Activated naive CD8-positive, alpha-beta T cell treated with anti-CD3 and anti-CD28 coated beads, Interleukin-2, amount 10 ng/mL, durations not matched to agents 7 days and 5 days (primary cell): Measurements from ENCODE around the gene ZSCAN10. TPM values are rescaled to one million over a fixed set of nuclear protein-coding genes. Genes with fewer than 3 reads are reported as not detected.
A peak's percentile ranks its signal among the peaks of the same experiment; 100 is the strongest.

ENCODE experiments used
- ATAC-seq: fragments of 150-1000 bp; cut with Tn5 transposase; one replicate; pipeline ENCODE4 v1.10.0; 2021; ENCODE audit warnings: low read depth, moderate library complexity
- POLR2A ChIA-PET: fragments of 350-600 bp; sonication (Branson Sonifier 250); formaldehyde crosslinking; loops from one replicate; lab custom pipeline; 2021; ENCODE audit warnings: antibody characterized with exemption; lab: Charles Lee
- DNase-seq: peaks from one replicate; pipeline ENCODE4 v3.0.0; 2021
- H3K27ac Mint-ChIP-seq: one replicate; pipeline ENCODE4 v1.8.0; 2022; ENCODE audit warnings: mild to moderate bottlenecking, mixed read lengths
- H3K27me3 Mint-ChIP-seq: one replicate; pipeline ENCODE4 v1.8.0; 2022; ENCODE audit warnings: mild to moderate bottlenecking, moderate library complexity, mixed read lengths
- H3K36me3 Mint-ChIP-seq: one replicate; pipeline ENCODE4 v1.8.0; 2021; ENCODE audit warnings: mild to moderate bottlenecking, mixed read lengths
- H3K4me1 Mint-ChIP-seq: one replicate; pipeline ENCODE4 v1.8.0; 2021; ENCODE audit warnings: mixed read lengths
- H3K4me3 Mint-ChIP-seq: one replicate; pipeline ENCODE4 v1.8.0; 2022; ENCODE audit warnings: mild to moderate bottlenecking, moderate library complexity, mixed read lengths
- H3K9me3 Mint-ChIP-seq: one replicate; pipeline ENCODE4 v1.8.0; 2021; ENCODE audit warnings: mixed read lengths
- total RNA-seq, 2 experiments: library from RNA; stranded (reverse); gene quantifications; one replicate each; pipeline ENCODE4 v1.2.3, GENCODE V29; 2021

The ZSCAN10 gene
- total RNA-seq, 2 experiments from 2014 or later, result 0.37 to 0.39 TPM

DNA sequence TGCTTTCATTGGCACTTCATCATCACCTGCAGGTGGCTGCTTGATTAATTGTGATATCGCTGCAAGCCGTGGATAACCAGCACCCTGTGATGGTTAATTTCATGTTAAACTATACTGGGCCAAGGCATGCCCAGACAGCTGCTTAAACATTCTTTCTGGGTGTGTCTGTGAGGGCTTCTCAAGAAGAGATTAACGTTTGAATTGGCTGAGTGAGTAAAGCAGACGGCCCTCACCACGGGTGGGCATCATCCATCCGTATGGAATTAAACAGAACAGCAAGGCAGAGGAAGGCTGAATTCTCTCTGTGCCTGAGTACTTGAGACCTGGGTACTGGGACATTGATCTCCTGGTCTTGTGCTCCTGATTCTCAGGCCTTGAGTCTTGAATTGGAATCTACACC is 28.7 kb upstream of the ZSCAN10 start:
- no peak overlapping the region for H3K27ac Mint-ChIP-seq
- H3K36me3 Mint-ChIP-seq, result peaks cover 11% of the 10 kb centered on the region
- ATAC-seq, result no peak
- H3K4me3 Mint-ChIP-seq, result peak overlapping the region; percentile 96
- POLR2A ChIA-PET, result interaction anchor here (0.8 to 7.0 kb wide), 5 partner anchors 21 to 96 kb away, joined by 3 to 121 read pairs (median 43); partner anchors contain the start of gene IL32
- H3K9me3 Mint-ChIP-seq, result no peaks in the 10 kb centered on the region
- H3K4me1 Mint-ChIP-seq, result peaks cover 37% of the 10 kb centered on the region
- no peaks in the 10 kb centered on the region for H3K27me3 Mint-ChIP-seq
- DNase-seq, result no peak

DNA sequence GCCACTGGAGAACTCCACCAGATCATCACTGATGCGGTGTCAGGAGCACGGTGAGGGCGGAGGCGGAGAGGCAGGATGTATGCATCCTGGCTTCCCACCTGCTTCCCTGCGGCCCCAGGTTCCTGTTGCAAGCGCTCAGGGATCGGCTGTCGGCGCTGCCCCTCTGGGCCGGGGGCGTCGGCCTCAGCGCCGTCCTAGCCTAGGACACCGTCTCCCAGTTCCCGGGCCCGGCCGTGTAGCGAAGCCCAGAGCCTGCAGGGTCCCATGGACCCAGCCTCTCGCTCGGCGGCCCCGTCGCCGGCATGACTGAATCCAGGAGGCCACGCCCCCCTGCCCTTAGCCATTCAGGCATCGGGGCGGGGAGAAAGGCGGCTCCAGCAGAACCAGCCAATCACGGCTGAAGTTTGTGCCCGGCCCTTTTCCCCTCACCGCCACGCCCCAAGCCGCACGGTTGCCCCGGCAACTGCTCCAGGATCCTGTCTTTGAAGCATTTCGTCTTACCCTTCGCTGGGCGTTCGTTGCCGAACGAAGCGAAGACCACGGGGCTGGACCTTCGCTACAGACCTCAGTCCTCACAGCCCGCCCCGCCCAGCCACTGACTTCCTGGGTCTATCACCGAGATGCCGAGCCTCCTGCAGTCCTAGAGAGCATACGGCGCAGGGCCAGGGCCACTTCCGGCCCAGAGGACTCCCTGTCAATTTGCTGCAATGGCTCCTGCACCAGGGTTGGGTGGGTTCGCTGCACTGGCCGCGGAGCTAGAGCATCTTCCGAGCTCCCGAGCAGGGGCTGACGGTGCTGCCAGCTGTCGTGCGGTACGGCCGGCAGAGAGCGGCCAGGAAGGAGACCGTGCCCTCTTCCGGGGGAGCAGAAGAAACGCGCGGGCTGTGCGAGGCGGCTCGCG is 25.1 kb upstream of the ZSCAN10 start:
- Mint-ChIP-seq H3K27ac (peak overlapping the region; percentile 98), H3K36me3 (peaks cover 5% of the 10 kb centered on the region), H3K27me3 (no peaks in the 10 kb centered on the region), H3K4me1 (peaks cover 28% of the 10 kb centered on the region), H3K4me3 (peak overlapping the region; percentile 97), H3K9me3 (no peaks in the 10 kb centered on the region)
- POLR2A ChIA-PET, result interaction anchor here (0.6 to 7.0 kb wide), 16 partner anchors 10 to 379 kb away, joined by 3 to 121 read pairs (median 4); partner anchors contain the start of genes HCFC1R1, IL32, THOC6 and ZNF213
- DNase-seq (peak; percentile 98), ATAC-seq (peak; percentile 86)

DNA sequence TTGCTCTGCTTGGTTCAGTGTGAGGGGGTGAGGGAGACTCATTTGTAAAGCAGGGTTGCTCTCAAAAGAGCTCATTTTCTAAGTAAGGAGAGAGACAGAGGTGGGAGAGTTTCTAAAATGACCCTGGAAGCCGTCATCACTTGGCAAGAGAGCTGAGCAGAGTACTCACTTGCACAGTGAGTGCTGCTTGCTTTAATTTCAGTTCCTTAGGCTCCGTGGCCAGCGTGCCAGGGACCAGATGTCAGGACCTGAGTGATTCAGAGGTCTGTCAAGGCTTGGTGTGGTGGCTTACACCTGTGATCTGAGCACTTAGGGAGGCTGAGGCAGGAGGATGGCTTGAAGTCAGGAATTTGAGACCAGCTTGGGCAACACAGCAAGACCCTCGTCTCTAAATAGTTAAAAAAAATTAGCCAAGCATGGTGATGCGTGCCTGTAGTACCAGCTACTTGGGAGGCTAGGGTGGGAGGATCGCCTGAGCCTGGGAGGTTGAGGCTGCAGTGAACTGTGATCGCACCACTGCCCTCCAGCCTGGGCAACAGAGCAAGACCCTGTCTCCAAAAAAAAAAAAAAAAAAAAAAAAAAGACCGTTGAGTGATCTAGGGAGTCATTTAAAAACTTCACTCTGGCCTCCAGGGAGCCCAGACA is 24.0 kb upstream of the ZSCAN10 start:
- H3K4me1 Mint-ChIP-seq, result peaks cover 26% of the 10 kb centered on the region
- POLR2A ChIA-PET, result interaction anchor here (0.6 to 1.2 kb wide), 8 partner anchors 12 to 55 kb away, joined by 3 to 4 read pairs (median 3); partner anchors contain the start of gene ZNF213
- peak overlapping the region; percentile 98 for H3K27ac Mint-ChIP-seq
- peaks cover 5% of the 10 kb centered on the region for H3K36me3 Mint-ChIP-seq
- H3K9me3 Mint-ChIP-seq, result no peaks in the 10 kb centered on the region
- no peaks in the 10 kb centered on the region for H3K27me3 Mint-ChIP-seq
- no peak for DNase-seq
- ATAC-seq, result no peak
- H3K4me3 Mint-ChIP-seq, result peak overlapping the region; percentile 97

DNA sequence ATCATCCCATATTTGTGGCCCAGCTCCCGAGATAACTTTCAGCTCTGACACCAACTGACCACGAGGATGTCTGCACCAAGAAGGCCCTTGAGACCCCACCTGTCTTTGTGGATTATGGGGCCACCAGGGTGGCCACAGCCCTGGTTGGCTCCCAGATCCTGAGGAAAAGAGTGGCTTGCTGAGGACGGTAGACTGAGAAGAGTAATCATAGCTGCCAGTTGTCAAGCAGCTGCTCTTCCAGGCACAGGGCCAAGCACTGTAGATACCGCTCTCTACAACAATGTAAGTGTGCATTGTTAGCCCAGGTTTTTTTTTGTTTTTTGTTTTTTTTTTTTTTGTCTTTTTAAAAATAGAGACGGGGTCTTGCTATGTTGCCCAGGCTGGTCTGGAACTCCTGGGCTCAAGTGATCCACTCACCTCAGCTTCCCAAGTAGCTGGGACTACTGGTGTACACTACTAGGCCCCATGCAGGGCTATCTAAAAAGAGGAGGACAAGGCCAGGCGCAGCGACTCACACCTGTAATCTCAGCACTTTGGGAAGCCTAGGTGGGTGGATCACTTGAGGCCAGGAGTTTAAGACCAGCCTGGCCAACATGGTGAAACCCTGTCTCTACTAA is 22.9 kb upstream of the ZSCAN10 start:
- no peaks in the 10 kb centered on the region for H3K27me3 Mint-ChIP-seq
- H3K36me3 Mint-ChIP-seq, result peaks cover 2% of the 10 kb centered on the region
- H3K4me3 Mint-ChIP-seq, result no peak overlapping the region
- ATAC-seq (no peak), DNase-seq (no peak)
- POLR2A ChIA-PET, result interaction anchor here (0.8 to 1.2 kb wide), 4 partner anchors 15 to 54 kb away, joined by 3 to 4 read pairs (median 3); no protein-coding TSS in a partner anchor
- H3K9me3 Mint-ChIP-seq, result no peaks in the 10 kb centered on the region
- peak overlapping the region; percentile 42 for H3K27ac Mint-ChIP-seq
- peaks cover 16% of the 10 kb centered on the region for H3K4me1 Mint-ChIP-seq

DNA sequence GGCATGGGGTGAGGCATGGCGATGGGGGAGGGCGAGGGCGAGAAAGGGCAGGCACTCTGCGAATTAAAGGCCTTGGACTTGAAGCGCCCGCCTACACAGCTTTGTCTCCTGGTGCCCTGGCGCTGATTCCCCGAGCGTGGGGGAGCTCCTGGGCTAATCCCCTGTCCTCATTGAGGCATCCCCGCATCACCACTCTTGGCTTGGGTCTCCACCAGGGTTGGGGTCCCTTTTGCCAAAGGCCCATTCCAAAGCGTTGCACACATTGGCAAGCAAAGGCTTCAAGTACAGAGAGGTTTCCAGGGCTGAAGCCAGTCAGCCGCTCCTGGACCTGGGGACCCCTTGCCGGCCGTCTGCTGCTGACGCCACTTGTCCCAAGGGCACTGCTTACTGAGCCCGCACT is 21.3 kb upstream of the ZSCAN10 start:
- no peak overlapping the region for H3K27ac Mint-ChIP-seq
- H3K36me3 Mint-ChIP-seq, result peaks cover 1% of the 10 kb centered on the region
- H3K4me1 Mint-ChIP-seq, result peaks cover 8% of the 10 kb centered on the region
- no peaks in the 10 kb centered on the region for H3K27me3 Mint-ChIP-seq
- no peak overlapping the region for H3K4me3 Mint-ChIP-seq
- H3K9me3 Mint-ChIP-seq, result no peaks in the 10 kb centered on the region
- no peak for ATAC-seq
- no peak for DNase-seq
- POLR2A ChIA-PET, result interaction anchor here (1.2 kb wide), 1 partner anchor 22 kb away, joined by 4 read pairs; the partner anchor contains the start of gene ZSCAN10

DNA sequence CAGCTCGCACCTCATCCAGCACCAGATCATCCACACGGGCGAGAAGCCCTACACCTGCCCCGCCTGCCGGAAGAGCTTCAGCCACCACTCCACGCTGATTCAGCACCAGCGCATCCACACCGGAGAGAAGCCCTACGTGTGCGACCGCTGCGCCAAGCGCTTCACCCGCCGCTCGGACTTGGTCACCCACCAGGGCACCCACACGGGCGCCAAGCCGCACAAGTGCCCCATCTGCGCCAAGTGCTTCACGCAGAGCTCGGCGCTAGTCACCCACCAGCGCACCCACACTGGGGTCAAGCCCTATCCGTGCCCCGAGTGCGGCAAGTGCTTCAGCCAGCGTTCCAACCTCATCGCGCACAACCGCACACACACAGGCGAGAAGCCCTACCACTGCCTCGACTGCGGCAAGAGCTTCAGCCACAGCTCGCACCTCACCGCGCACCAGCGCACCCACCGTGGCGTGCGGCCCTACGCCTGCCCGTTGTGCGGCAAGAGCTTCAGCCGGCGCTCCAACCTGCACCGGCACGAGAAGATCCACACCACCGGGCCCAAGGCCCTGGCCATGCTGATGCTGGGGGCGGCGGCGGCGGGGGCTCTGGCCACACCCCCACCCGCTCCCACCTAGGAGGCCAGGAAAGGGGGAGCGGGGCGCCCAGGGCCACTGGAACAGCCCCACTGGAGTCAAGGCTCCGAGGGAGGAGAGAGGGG is 20.8 kb upstream of the ZSCAN10 start:
- H3K27ac Mint-ChIP-seq, result no peak overlapping the region
- H3K4me3 Mint-ChIP-seq, result no peak overlapping the region
- no peaks in the 10 kb centered on the region for H3K36me3 Mint-ChIP-seq
- ATAC-seq (no peak), DNase-seq (no peak)
- H3K9me3 Mint-ChIP-seq, result no peaks in the 10 kb centered on the region
- POLR2A ChIA-PET, result interaction anchor here (0.9 to 1.2 kb wide), 3 partner anchors 9 to 21 kb away, joined by 3 to 4 read pairs (median 3); partner anchors contain the start of gene ZSCAN10
- no peaks in the 10 kb centered on the region for H3K27me3 Mint-ChIP-seq
- peaks cover 5% of the 10 kb centered on the region for H3K4me1 Mint-ChIP-seq

DNA sequence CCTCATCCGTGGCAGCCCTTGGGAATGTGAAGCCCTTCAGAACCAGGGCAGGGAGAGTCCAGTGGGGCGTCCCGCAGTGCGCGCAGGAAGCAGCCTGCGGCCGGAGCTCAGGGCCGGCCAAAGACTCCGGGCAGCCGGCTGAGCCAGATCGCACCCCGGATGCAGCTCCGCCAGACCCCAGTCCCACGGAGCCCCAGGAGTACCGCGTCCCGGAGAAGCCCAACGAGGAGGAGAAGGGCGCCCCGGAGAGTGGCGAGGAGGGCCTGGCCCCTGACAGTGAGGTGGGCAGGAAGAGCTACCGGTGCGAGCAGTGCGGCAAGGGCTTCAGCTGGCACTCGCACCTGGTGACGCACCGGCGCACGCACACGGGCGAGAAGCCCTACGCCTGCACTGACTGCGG is 20.2 kb upstream of the ZSCAN10 start:
- Mint-ChIP-seq H3K27me3 (no peaks in the 10 kb centered on the region), H3K4me1 (peaks cover 5% of the 10 kb centered on the region), H3K9me3 (no peaks in the 10 kb centered on the region), H3K4me3 (no peak overlapping the region), H3K36me3 (no peaks in the 10 kb centered on the region), H3K27ac (no peak overlapping the region)
- ATAC-seq, result no peak
- POLR2A ChIA-PET, result interaction anchor here (0.9 to 1.2 kb wide), 2 partner anchors 8 to 13 kb away, joined by 3 read pairs; no protein-coding TSS in a partner anchor
- DNase-seq, result no peak

DNA sequence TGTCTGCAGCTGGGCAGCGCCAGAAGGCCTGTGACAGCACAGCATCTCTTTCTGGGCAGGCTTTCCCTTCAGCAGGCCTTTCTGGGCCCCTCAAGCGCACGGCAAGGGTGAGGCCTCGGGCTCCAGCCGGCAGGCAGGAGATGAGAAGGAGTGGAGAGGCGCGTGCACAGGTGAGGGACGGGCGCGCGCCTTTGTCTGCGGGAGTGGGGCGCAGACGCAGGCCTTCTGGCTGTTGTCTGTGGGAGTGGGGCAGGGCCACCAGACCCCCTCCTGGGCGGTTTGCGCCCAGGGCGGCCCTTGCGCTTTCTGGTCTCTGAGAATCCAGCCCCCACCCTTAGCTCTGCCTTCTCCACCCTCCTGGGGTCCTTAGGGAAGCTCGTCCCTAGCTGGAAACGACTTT is 19.8 kb upstream of the ZSCAN10 start:
- Mint-ChIP-seq H3K27ac (no peak overlapping the region), H3K4me3 (no peak overlapping the region)

DNA sequence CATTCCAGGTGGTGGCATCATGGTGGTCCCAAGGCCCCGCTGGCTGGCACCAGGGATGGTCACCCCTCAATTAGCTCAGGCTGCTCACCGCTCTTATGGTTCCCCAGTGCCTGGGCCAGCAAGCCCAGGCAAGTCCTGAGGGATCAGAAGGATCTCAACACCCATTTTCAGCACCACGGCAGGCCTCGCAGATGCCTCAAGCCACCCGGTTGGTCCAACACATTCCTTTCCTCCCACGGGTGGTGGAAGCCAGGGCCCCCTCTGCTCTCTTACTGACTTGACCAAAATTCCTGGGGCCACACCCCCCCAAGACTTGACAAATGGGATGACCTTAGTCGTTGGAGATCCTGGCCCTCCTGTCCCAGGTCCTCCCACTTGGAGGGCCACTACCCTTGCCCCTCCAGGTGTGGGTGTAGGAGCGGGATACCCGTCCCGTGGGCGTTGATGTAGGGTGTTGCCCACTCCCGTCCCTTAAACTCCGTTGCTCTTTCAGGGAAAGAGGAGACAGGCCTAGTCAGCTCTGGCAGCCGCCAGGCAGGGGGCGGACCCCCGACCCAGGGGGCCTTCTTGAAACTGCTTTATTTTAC is 19.2 kb upstream of the ZSCAN10 start:
- Mint-ChIP-seq H3K9me3 (no peaks in the 10 kb centered on the region), H3K4me3 (no peak overlapping the region), H3K4me1 (peaks cover 1% of the 10 kb centered on the region), H3K27me3 (no peaks in the 10 kb centered on the region), H3K27ac (no peak overlapping the region), H3K36me3 (no peaks in the 10 kb centered on the region)
- ATAC-seq (no peak), DNase-seq (no peak)
- POLR2A ChIA-PET, result interaction anchor here (0.6 to 1.3 kb wide), 2 partner anchors 12 to 27 kb away, joined by 3 read pairs; no protein-coding TSS in a partner anchor

More for the DNA sequence above, 19.8 kb upstream of the ZSCAN10 start:
- Mint-ChIP-seq H3K4me1 (peaks cover 5% of the 10 kb centered on the region), H3K27me3 (no peaks in the 10 kb centered on the region), H3K36me3 (no peaks in the 10 kb centered on the region), H3K9me3 (no peaks in the 10 kb centered on the region)
- DNase-seq, result no peak
- no peak for ATAC-seq
- POLR2A ChIA-PET, result interaction anchor here (0.6 to 1.2 kb wide), 2 partner anchors 12 to 28 kb away, joined by 3 read pairs; no protein-coding TSS in a partner anchor

DNA sequence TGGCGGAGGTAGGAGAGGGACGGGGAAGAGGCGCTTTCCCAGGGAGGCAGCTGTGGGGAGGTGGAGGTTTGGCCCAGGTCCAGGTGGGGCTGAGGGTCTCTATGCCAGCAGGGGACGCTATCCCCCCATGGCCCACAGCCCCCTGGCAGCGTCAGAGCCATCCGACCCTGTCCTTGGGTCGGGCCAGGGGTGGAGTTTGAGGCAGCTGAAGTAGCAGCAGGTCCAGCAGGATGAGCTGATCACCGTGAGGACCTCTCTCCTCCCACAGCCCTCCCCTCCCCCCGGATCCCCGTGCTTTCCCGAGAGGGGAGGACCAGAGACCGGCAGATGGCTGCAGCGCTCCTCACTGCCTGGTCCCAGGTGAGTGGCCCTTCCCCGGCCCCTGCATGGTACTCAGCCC is 16.5 kb upstream of the ZSCAN10 start:
- H3K9me3 Mint-ChIP-seq, result no peaks in the 10 kb centered on the region
- H3K4me1 Mint-ChIP-seq, result no peaks in the 10 kb centered on the region
- H3K27me3 Mint-ChIP-seq, result no peaks in the 10 kb centered on the region
- no peak for DNase-seq
- no peaks in the 10 kb centered on the region for H3K36me3 Mint-ChIP-seq
- no peak for ATAC-seq
- POLR2A ChIA-PET, result no interaction called here
- no peak overlapping the region for H3K27ac Mint-ChIP-seq
- H3K4me3 Mint-ChIP-seq, result no peak overlapping the region

DNA sequence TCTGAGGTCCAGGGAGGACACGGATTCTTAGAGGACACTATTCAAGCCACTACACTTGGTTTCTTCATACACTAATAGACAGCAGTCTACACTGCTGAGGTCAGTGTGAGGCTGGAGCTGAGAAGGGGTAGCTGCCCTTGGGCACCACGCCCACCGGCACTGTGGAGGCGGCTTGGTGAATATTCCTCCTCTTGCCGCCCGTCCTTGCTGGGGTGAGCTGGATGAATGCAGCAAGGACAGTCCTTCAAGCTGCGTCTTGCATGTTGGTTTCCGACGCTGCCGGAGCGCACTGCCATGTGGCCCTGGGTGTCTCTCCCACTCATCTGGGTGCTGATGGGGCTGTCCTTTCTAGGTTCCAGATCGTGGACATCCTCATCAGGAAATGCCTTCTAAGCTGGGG is 15.9 kb upstream of the ZSCAN10 start:
- Mint-ChIP-seq H3K4me3 (no peak overlapping the region), H3K36me3 (no peaks in the 10 kb centered on the region), H3K27ac (no peak overlapping the region), H3K4me1 (no peaks in the 10 kb centered on the region), H3K9me3 (no peaks in the 10 kb centered on the region), H3K27me3 (no peaks in the 10 kb centered on the region)
- DNase-seq (no peak), ATAC-seq (no peak)
- POLR2A ChIA-PET, result no interaction called here

DNA sequence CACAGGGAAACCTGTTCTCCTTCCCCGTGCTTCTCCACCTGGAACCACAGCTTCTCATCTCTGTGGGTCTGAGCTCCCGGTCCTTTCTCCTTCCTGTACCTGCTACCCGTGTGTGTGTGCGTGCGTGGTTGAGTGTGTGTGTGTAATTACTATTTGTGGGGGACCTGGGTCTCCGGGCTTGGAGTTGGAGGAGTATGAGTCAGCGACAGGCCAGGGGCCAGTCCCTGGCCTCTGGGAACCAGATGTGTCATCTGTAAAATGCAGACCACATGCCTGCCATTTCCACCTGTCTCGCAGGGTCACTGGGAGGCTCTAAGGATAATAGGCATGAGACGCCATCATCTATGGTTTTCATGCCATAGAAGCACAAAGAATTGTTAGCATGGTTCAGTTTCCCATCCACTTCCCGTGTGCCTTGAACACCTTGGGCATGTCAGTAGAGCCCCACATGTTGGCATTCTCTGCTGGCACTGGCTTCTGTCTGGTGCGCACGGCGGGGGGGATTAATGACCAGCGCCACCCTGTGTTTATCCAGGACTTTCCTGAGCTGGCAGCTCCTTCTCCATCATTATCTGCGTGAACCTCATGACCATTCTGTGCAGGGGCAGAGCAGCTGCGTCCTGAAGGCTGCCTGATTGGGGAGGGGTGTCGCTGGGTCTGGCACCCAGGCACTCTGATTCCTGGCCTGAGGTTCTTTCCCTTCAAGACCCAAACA is 14.8 kb upstream of the ZSCAN10 start:
- POLR2A ChIA-PET, result no interaction called here
- Mint-ChIP-seq H3K36me3 (no peaks in the 10 kb centered on the region), H3K27ac (no peak overlapping the region), H3K27me3 (peaks cover 2% of the 10 kb centered on the region), H3K4me1 (no peaks in the 10 kb centered on the region), H3K9me3 (no peaks in the 10 kb centered on the region), H3K4me3 (no peak overlapping the region)
- ATAC-seq, result no peak
- DNase-seq, result no peak
